ENCODE measurements around the gene TEAD1. TPM values are rescaled to one million over a fixed set of nuclear protein-coding genes. Genes with fewer than 3 reads are reported as not detected.

TEAD1 gene
- total RNA-seq, 2 experiments from 2014 or later = 5.6 to 10.8 TPM

GRCh38 chr11:12704049-12704448, 29.8 kb downstream of the TEAD1 start:
- CTCF ChIA-PET (ENCODE audit: unreplicated experiment) = no interaction called here
- H3K36me3 ChIP-seq (ENCODE audit: insufficient read depth, low read length) = no peaks in the 10 kb centered on the region
- no peak overlapping the region for H3K4me3 ChIP-seq (ENCODE audit: low read depth, low read length, poor library complexity, severe bottlenecking)
- no peaks in the 10 kb centered on the region for H4K20me1 ChIP-seq (ENCODE audit: insufficient read depth, low read length)
- H3K9me2 ChIP-seq (ENCODE audit: insufficient read depth, low read length) = no peaks in the 10 kb centered on the region
- H3K4me2 ChIP-seq (ENCODE audit: low read length) = no peak overlapping the region
- H2AFZ ChIP-seq (ENCODE audit: low read length) = no peak overlapping the region
- peaks cover 3% of the 10 kb centered on the region for H3K4me1 ChIP-seq (ENCODE audit: insufficient read depth, low read length, poor library complexity, severe bottlenecking)
- intact Hi-C loops (cut with micrococcal nuclease; ENCODE audit: unreplicated experiment) = no loop called here
- H3K27ac ChIP-seq (ENCODE audit: low read depth, low read length, poor library complexity, severe bottlenecking) = no peak overlapping the region
- no peak for DNase-seq (ENCODE audit: low spot score)
- POLR2A ChIA-PET = interaction anchor here (1.5 kb wide), 1 partner anchor 10 kb away, joined by 3 read pairs; no protein-coding TSS in a partner anchor
- TF ChIP-seq EZH2phosphoT487 (IDR thresholded peaks at IDR 0.05; ENCODE audit: borderline replicate concordance, low read depth, low read length) (no peak), CTCF (conservative IDR thresholded peaks at IDR 0.05; ENCODE audit: low read length) (no peak)
- no peaks in the 10 kb centered on the region for H3K79me2 ChIP-seq (ENCODE audit: insufficient read depth, low read depth, low read length)
- no peaks in the 10 kb centered on the region for H3K9me3 ChIP-seq (ENCODE audit: low read length)
- no TSS peak for BruUV-seq (replicated peaks)

GRCh38 chr11:12705874-12706273, 31.7 kb downstream of the TEAD1 start:
- H3K4me2 ChIP-seq (ENCODE audit: low read length) = no peak overlapping the region
- POLR2A ChIA-PET = interaction anchor here (0.5 kb wide), 1 partner anchor 1744 kb away, joined by 3 read pairs; no protein-coding TSS in a partner anchor
- no peaks in the 10 kb centered on the region for H3K79me2 ChIP-seq (ENCODE audit: insufficient read depth, low read depth, low read length)
- H3K4me3 ChIP-seq (ENCODE audit: low read depth, low read length, poor library complexity, severe bottlenecking) = no peak overlapping the region
- no peaks in the 10 kb centered on the region for H3K9me2 ChIP-seq (ENCODE audit: insufficient read depth, low read length)
- H3K36me3 ChIP-seq (ENCODE audit: insufficient read depth, low read length) = no peaks in the 10 kb centered on the region
- H3K27ac ChIP-seq (ENCODE audit: low read depth, low read length, poor library complexity, severe bottlenecking) = no peak overlapping the region
- H2AFZ ChIP-seq (ENCODE audit: low read length) = no peak overlapping the region
- CTCF ChIA-PET (ENCODE audit: unreplicated experiment) = no interaction called here
- H3K4me1 ChIP-seq (ENCODE audit: insufficient read depth, low read length, poor library complexity, severe bottlenecking) = peaks cover 3% of the 10 kb centered on the region
- no TSS peak for BruUV-seq (replicated peaks)
- no peaks in the 10 kb centered on the region for H3K9me3 ChIP-seq (ENCODE audit: low read length)
- no peaks in the 10 kb centered on the region for H4K20me1 ChIP-seq (ENCODE audit: insufficient read depth, low read length)
- no peak for DNase-seq (ENCODE audit: low spot score)
- intact Hi-C loops (cut with micrococcal nuclease; ENCODE audit: unreplicated experiment) = no loop called here
- TF ChIP-seq EZH2phosphoT487 (IDR thresholded peaks at IDR 0.05; ENCODE audit: borderline replicate concordance, low read depth, low read length) = no peak
- TF ChIP-seq CTCF (conservative IDR thresholded peaks at IDR 0.05; ENCODE audit: low read length) = no peak

GRCh38 chr11:12706545-12707499, 32.6 kb downstream of the TEAD1 start:
- TF ChIP-seq EZH2phosphoT487 (IDR thresholded peaks at IDR 0.05; ENCODE audit: borderline replicate concordance, low read depth, low read length) = no peak
- no peak for TF ChIP-seq CTCF (conservative IDR thresholded peaks at IDR 0.05; ENCODE audit: low read length)
- ChIA-PET CTCF (ENCODE audit: unreplicated experiment) (no interaction called here), POLR2A (interaction anchor here (0.5 kb wide), 2 partner anchors 73 to 1745 kb away, joined by 3 to 4 read pairs; no protein-coding TSS in a partner anchor)
- Histone ChIP-seq H3K79me2 (ENCODE audit: insufficient read depth, low read depth, low read length) (no peaks in the 10 kb centered on the region), H3K27ac (ENCODE audit: low read depth, low read length, poor library complexity, severe bottlenecking) (no peak overlapping the region), H2AFZ (ENCODE audit: low read length) (no peak overlapping the region), H3K36me3 (ENCODE audit: insufficient read depth, low read length) (no peaks in the 10 kb centered on the region), H3K4me1 (ENCODE audit: insufficient read depth, low read length, poor library complexity, severe bottlenecking) (peaks cover 3% of the 10 kb centered on the region), H3K4me2 (ENCODE audit: low read length) (no peak overlapping the region), H4K20me1 (ENCODE audit: insufficient read depth, low read length) (no peaks in the 10 kb centered on the region), H3K9me3 (ENCODE audit: low read length) (no peaks in the 10 kb centered on the region), H3K9me2 (ENCODE audit: insufficient read depth, low read length) (no peaks in the 10 kb centered on the region), H3K4me3 (ENCODE audit: low read depth, low read length, poor library complexity, severe bottlenecking) (no peak overlapping the region)
- BruUV-seq (replicated peaks) = no TSS peak
- DNase-seq (ENCODE audit: low spot score) = no peak
- intact Hi-C loops (cut with micrococcal nuclease; ENCODE audit: unreplicated experiment) = no loop called here
